GM18508 (cell line): ENCODE data around the gene SLF2.
"Not testable (repeated sequence)": the region's sequence is repeated elsewhere in the genome, so short reads cannot be mapped to it uniquely, and the experiment has no call there.

Source experiments
- ATAC-seq: cut with Tn5 transposase; IDR thresholded peaks from one replicate; pipeline ENCODE4 v1.9.1; 2021; ENCODE audit warnings: moderate number of reproducible peaks; ENCODE audit not compliant: insufficient read depth, unreplicated experiment

Gene SLF2

GRCh38 chr10:100972904-100973535, 60.3 kb downstream of the SLF2 start:
- ATAC-seq, result no peak

GRCh38 chr10:100975397-100975796, 62.6 kb downstream of the SLF2 start:
- ATAC-seq, result not testable (repeated sequence)

- ATAC-seq, result no peak
Observed at GRCh38 chr10:100976906-100977305, 64.1 kb downstream of the SLF2 start.

GRCh38 chr10:100977436-100977835, 64.7 kb downstream of the SLF2 start:
- no peak for ATAC-seq

- ATAC-seq, result no peak
Observed at GRCh38 chr10:100978121-100978900, 65.5 kb downstream of the SLF2 start.

- no peak for ATAC-seq
Observed at GRCh38 chr10:100978901-100979195, 66.1 kb downstream of the SLF2 start.

GRCh38 chr10:100979791-100980272, 67.1 kb downstream of the SLF2 start:
- no peak for ATAC-seq

GRCh38 chr10:100980311-100980710, 67.5 kb downstream of the SLF2 start:
- ATAC-seq, result no peak

GRCh38 chr10:100980711-100981110, 67.9 kb downstream of the SLF2 start:
- ATAC-seq, result no peak

- ATAC-seq, result no peak
Observed at GRCh38 chr10:100981178-100981772, 68.5 kb downstream of the SLF2 start.

GRCh38 chr10:100982916-100983830, 70.4 kb downstream of the SLF2 start:
- ATAC-seq, result no peak

GRCh38 chr10:100983868-100984671, 71.3 kb downstream of the SLF2 start:
- no peak for ATAC-seq

GRCh38 chr10:100984672-100985177, 72.0 kb downstream of the SLF2 start:
- no peak for ATAC-seq

GRCh38 chr10:100985336-100985735, 72.6 kb downstream of the SLF2 start:
- no peak for ATAC-seq

- no peak for ATAC-seq
Observed at GRCh38 chr10:100986623-100986951, 73.8 kb downstream of the SLF2 start.

- ATAC-seq, result no peak
Observed at GRCh38 chr10:100986952-100987684, 74.4 kb downstream of the SLF2 start, which contains the start of the genes MRPL43 and TWNK. MRPL43 (minus strand) TSS chr10:100987497; CDS start chr10:100987443, 54 bp downstream. TWNK (plus strand) TSS chr10:100987543; CDS start chr10:100988211, 668 bp downstream.

- ATAC-seq, result no peak
Observed at GRCh38 chr10:100987685-100988049, 74.9 kb downstream of the SLF2 start.

GRCh38 chr10:100988166-100988565, 75.4 kb downstream of the SLF2 start:
- ATAC-seq, result no peak

GRCh38 chr10:100989088-100989487, 76.3 kb downstream of the SLF2 start:
- no peak for ATAC-seq
